ENCODE data around the gene ATG7.

GRCh38 chr3:11481556-11481955 lies 209.4 kb downstream of the ATG7 start:
- TF ChIP-seq CTCF (IDR thresholded peaks at IDR 0.05) (no peak), POLR2A (IDR thresholded peaks at IDR 0.05) (no peak)
